GM18502 (cell line): ENCODE data around the gene C12orf42.

Experiments used
- ATAC-seq: cut with Tn5 transposase; IDR thresholded peaks from one replicate; pipeline ENCODE4 v1.9.1; 2021; ENCODE audit warnings: mild to moderate bottlenecking; ENCODE audit not compliant: unreplicated experiment, poor library complexity

C12orf42 gene

DNA sequence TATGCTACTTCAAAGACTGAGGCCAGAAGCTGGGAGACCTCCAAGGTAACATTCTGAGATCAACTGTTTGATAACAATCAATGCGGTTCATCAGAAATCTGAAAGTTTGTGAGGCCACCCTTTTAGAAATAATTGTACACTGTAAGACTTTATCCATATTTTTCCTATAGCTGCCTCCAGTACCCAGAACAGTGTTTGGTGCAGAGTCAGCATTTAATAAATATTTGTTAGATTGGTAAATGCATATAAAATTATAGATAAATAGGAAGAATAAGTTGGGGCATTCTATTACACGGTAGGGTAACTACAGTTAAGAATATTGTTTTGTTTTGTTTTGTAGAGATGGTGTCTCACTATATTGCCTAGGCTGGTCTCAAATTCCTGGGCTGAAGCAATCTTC lies 141.4 kb downstream of the C12orf42 start:
- ATAC-seq: no peak

GRCh38 chr12:103353913-103354312 lies 141.9 kb downstream of the C12orf42 start:
- ATAC-seq: no peak

- ATAC-seq: no peak
Observed at GRCh38 chr12:103350116-103350515, 145.7 kb downstream of the C12orf42 start.

- ATAC-seq: no peak
Observed at GRCh38 chr12:103348935-103349334, 146.8 kb downstream of the C12orf42 start.

DNA sequence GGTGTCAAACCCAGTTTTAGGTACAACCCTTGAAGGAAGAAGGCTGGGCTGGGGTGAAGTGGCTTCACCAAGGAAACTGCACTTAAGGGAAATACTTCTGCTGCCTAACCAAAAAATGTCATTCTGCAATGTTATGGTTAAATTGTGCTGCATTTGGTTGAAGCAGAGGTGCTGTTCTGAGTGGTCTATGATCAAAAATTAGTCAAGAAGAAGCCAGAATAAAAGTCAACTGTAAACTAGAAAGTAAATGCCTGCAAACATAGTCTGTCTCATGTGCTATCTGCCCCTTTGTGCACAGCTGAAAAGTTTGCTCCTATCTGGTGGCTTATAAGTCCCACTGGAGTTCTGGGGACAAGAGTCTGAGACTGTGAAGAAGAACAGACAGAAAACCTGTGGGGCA lies 158.8 kb downstream of the C12orf42 start:
- ATAC-seq: no peak

DNA sequence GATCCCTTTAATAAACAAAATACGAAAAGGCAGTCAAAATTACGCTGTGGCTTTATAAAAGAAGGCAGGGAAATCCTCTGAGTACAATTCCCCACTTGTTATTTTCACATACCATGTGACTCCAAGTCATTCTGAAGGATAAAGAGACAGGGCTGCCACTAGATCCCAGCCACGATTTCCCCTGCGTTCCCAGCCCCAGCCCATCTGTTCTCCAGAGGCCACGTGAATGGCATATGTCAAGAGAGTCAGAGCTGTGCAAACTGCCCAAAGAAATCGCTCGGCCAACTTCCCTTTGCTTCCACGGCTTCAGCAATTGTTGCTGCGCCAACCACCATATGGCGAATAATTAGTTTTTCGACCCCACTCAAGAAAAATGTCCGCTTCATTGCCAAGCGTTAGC lies 161.3 kb downstream of the C12orf42 start:
- no peak for ATAC-seq

DNA sequence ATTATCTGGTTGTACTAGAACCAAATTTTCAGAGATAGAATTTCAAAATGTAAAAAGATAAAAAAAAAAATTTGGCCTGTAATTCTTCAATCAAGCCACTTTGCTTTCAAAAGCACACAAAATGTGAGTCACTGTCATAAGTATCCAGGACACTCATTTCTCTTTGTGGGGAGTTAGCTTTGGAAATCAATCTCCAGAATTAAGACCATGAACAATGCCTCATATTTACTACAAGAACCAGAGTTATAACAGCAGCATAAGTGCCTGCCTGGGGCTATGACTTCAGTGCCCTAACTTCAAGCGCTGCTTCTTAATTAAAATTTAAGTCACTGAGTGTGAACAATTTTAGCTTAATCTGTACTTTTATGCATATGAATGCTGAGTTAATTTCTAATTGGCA lies 162.1 kb downstream of the C12orf42 start:
- no peak for ATAC-seq

- no peak for ATAC-seq
Observed at GRCh38 chr12:103331643-103332042, 164.1 kb downstream of the C12orf42 start.

DNA sequence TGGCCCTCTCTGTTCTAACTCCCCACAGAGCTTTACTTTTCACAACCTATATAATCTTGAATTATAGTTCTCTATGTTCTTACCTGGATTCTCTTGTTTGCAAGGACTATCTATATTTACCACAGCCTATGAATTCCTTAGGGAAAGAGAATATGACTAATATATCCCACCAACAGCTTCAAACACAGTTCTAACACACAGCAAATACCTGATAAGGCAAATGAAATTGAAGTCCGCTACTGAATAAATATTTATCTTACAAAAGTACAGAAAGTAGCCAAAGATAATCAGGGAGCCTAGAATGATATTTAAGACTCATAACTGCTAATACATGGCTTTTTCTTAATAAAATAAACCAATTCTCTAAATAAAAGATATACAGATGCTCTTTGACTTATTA lies 165.1 kb downstream of the C12orf42 start:
- no peak for ATAC-seq

DNA sequence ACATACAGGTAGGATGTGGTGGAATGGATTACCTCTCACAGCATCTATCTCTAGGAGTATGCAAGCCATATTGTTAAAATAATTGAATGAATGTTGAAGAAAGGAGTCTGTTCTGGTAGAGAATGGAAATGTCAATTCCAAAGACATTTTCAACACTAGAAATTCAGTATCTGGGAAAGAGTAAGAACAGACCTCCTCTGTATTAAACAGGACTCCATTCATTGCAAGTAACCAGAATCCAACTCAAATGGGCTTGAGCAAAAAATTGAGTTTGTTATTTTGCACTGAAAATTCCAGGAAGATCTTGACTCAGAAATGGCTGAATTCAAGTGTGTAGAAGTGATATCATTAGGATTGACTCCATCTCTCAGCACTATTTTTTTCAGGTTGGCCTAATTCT lies 168.1 kb downstream of the C12orf42 start:
- no peak for ATAC-seq

- ATAC-seq: no peak
Observed at GRCh38 chr12:103326190-103326589, 169.6 kb downstream of the C12orf42 start.

DNA sequence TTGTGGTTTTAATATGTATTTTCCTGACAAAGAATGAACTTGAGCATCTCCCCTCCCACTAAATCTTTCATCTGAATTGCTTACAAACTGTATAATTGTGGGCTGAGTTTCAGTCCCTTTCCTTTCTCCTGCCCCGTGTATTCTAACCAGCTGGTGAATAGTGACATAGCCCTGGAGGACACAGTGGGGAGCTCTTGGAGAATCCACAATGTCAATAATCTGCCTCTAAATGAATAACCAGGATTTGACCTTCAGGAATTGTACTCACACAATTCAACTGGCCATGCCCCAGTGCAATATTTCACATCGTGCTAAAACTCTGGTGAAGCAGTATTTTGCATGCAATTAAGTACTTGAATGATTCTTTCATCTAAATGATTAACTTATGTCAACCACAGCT lies 177.2 kb downstream of the C12orf42 start:
- no peak for ATAC-seq

DNA sequence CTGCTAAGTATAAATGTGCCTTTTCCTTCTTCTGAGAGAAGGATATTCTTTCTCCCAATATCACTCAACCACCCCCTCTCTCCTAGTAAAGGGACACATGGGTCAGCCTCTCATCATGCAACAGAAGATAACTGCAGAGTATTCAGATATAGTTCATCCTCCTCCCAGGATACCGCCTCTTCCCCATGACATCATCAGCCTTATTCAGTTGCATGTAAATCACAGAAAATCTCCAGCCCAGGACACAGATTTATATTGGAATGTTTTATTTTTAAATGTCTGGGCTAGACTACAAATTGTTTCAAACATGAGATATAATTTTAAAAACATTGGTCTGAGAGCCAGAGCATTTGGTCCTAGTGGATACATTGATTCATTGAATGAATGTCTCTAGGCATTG lies 178.5 kb downstream of the C12orf42 start:
- ATAC-seq: no peak

DNA sequence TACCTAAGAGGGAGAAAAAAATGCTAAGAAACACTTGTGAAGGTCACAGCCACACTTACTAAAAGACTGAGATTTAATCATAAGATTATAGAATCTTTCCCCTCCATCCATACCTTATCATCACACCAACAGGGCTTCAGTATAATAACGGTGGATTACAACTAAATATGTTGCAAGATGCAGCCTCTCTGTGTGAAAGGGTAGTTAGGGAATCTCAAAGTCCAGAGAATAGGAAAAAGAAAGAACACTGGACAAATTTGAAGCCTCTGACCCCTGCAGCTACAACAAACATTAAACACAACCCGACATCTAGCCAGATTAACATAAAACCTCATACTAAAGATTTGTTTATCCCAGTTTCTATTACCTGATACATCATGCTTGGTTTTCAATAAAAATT lies 181.0 kb downstream of the C12orf42 start:
- ATAC-seq: no peak

GRCh38 chr12:103313894-103314293 lies 181.9 kb downstream of the C12orf42 start:
- ATAC-seq: no peak

GRCh38 chr12:103312742-103313354 lies 182.9 kb downstream of the C12orf42 start:
- no peak for ATAC-seq

DNA sequence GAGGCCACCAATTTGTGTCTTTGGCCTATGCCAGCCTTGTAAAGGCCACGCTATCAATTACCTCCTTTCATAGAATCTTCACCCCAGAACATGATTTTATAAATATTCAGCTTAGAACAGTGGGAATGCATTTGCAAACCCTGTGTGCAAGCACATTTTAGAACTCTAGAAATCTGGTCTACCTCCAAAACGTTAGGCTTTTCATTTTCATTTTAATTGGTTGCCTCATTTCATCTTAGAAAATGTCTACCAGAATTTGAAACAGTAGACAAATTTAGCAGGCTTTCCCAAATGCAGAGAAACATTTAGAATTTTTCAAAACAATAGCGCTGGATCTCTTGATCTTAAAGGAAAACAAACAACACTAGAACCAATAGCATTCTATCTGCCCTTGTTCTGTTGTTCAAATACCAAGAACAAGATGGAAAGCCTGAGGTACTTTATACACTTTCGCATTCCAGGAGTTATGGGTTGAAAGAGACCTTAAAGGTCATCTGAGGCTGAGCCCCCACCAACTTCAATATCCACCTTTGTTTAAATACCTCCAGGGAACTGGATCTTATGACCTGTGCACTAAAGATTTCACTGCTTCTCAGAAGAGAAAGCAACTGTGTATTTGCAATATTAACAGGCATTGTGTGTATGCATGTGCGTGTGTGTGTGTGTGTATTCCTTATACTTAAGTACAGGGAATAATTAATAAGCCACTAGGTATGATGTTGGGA lies 185.1 kb downstream of the C12orf42 start:
- no peak for ATAC-seq

- no peak for ATAC-seq
Observed at GRCh38 chr12:103308396-103308795, 187.4 kb downstream of the C12orf42 start.

DNA sequence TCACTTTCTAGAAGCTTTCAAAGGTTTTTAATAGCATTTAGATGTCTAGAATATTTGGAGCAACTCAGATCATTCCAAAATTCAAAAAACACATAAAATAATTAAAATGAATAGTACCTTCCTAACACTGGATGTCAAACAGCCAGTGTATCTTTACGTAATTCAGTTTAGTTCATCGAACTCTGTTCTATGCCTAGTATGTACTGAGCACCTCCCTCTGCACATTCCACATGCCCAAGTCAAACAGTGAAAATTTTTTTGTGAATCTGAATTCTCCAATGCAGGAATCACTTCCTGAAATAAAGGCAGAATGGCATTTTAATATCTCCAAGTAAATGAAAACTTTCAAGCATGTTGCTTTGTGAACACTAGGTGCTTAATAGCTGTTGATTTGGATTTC lies 192.3 kb downstream of the C12orf42 start:
- no peak for ATAC-seq

GRCh38 chr12:103301642-103302591 lies 193.9 kb downstream of the C12orf42 start:
- ATAC-seq: no peak

DNA sequence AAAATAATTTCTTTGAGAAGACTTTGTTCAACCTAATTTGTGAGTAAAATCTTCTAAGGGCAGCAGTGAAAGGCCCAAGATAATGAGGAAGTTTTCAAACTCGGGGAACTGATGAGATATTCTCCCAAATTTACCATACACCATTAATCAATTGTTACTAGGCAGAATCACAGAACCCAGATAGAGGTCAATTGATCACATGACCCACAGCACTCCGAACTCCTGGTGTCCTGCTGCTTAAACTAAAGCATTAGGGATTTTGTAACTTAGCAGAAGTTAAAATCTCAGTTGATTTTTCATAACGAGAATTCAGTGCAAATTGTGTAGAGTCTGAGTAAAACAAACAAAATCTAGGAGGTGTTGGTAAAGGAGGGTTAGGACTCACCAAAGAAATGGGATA lies 207.8 kb downstream of the C12orf42 start:
- no peak for ATAC-seq
